GM18507 (cell line): ENCODE measurements around the gene TPCN2.

Experiments
- DNase-seq: peaks from one replicate; pipeline ENCODE4 v3.0.0; 2011; ENCODE audit warnings: low read depth; ENCODE audit not compliant: insufficient read length; ENCODE audit errors: extremely low spot score
- FAIRE-seq: peaks from 2 replicates; lab custom pipeline; 2011; peaks lifted over from hg19 to GRCh38; lab: Jason Lieb, UNC

TPCN2 gene

GRCh38 chr11:69116671-69117070 lies 67.9 kb downstream of the TPCN2 start:
- FAIRE-seq (no peak), DNase-seq (no peak)

GRCh38 chr11:69119190-69119589 lies 70.5 kb downstream of the TPCN2 start:
- no peak for FAIRE-seq
- DNase-seq: no peak

- no peak for DNase-seq
- FAIRE-seq: no peak
Measured at GRCh38 chr11:69120096-69120875, 71.6 kb downstream of the TPCN2 start.

- no peak for FAIRE-seq
- DNase-seq: no peak
Measured at GRCh38 chr11:69121021-69121420, 72.3 kb downstream of the TPCN2 start.

- no peak for FAIRE-seq
- no peak for DNase-seq
Measured at GRCh38 chr11:69121621-69122325, 73.0 kb downstream of the TPCN2 start.

GRCh38 chr11:69122326-69122629 lies 73.5 kb downstream of the TPCN2 start:
- FAIRE-seq (no peak), DNase-seq (no peak)

- DNase-seq: peak; percentile 23
- FAIRE-seq: no peak
Measured at GRCh38 chr11:69122630-69123431, 74.1 kb downstream of the TPCN2 start.

- DNase-seq: no peak
- no peak for FAIRE-seq
Measured at GRCh38 chr11:69123593-69124545, 75.1 kb downstream of the TPCN2 start.

- no peak for DNase-seq
- FAIRE-seq: no peak
Measured at GRCh38 chr11:69125861-69126260, 77.1 kb downstream of the TPCN2 start.

GRCh38 chr11:69126286-69126685 lies 77.6 kb downstream of the TPCN2 start:
- DNase-seq: no peak
- no peak for FAIRE-seq

GRCh38 chr11:69127081-69127850 lies 78.5 kb downstream of the TPCN2 start:
- DNase-seq (no peak), FAIRE-seq (no peak)

- no peak for FAIRE-seq
Measured at GRCh38 chr11:69127884-69128283, 79.2 kb downstream of the TPCN2 start.

GRCh38 chr11:69129053-69129452 lies 80.3 kb downstream of the TPCN2 start:
- FAIRE-seq: no peak

More at GRCh38 chr11:69127884-69128283, 79.2 kb downstream of the TPCN2 start:
- no peak for DNase-seq

GRCh38 chr11:69129647-69130046 lies 80.9 kb downstream of the TPCN2 start:
- DNase-seq (no peak), FAIRE-seq (no peak)

More at GRCh38 chr11:69129053-69129452, 80.3 kb downstream of the TPCN2 start:
- DNase-seq: no peak

GRCh38 chr11:69130654-69131053 lies 81.9 kb downstream of the TPCN2 start:
- FAIRE-seq: no peak
- DNase-seq: no peak

- FAIRE-seq (no peak), DNase-seq (no peak)
Measured at GRCh38 chr11:69131121-69131566, 82.4 kb downstream of the TPCN2 start.

- FAIRE-seq: no peak
Measured at GRCh38 chr11:69131644-69132300, 83.0 kb downstream of the TPCN2 start.

GRCh38 chr11:69132301-69132670 lies 83.6 kb downstream of the TPCN2 start:
- FAIRE-seq (no peak), DNase-seq (no peak)

More at GRCh38 chr11:69131644-69132300, 83.0 kb downstream of the TPCN2 start:
- no peak for DNase-seq
